Stromal cell of bone marrow (primary cell): ENCODE measurements around the gene ARHGEF40.

Experiments used
- DNase-seq: peaks from one replicate; pipeline ENCODE4 v3.0.0-alpha.2; 2012; ENCODE audit warnings: low read depth

ARHGEF40 gene

DNA sequence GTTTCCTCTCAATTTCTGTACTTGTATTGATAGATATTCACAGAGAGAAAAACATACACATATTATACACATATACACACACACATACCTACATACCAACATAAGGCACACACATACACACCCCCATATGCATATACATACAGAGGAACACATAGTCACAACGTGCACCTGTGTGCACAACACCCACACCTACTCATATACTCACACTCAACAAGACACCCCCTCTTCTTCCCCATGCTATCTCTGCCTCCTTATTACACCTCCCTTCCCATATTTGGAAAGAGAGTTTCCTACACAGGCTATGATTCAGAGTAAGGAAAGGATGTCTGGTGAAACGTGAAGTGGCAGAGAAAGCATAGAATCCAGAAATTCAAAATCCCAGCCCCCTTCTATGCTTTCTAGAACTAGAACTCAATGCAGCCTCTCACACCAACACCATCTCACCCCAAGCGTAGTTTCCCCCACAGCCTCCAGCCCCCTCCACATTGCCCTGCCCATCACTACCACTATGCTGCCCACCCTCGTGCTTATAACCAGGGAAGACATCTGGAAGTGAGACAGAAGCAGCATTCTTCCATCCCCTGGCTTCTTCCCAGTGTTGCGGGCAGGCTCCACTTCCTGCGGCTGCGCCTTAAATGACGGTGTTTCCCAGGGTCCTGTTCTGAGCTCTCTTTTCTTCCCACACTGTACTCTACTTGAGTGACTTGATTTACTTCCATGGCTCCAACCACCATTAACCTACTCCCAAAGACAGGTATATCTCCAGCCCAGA lies 10.1 kb upstream of the ARHGEF40 start:
- no peak for DNase-seq

DNA sequence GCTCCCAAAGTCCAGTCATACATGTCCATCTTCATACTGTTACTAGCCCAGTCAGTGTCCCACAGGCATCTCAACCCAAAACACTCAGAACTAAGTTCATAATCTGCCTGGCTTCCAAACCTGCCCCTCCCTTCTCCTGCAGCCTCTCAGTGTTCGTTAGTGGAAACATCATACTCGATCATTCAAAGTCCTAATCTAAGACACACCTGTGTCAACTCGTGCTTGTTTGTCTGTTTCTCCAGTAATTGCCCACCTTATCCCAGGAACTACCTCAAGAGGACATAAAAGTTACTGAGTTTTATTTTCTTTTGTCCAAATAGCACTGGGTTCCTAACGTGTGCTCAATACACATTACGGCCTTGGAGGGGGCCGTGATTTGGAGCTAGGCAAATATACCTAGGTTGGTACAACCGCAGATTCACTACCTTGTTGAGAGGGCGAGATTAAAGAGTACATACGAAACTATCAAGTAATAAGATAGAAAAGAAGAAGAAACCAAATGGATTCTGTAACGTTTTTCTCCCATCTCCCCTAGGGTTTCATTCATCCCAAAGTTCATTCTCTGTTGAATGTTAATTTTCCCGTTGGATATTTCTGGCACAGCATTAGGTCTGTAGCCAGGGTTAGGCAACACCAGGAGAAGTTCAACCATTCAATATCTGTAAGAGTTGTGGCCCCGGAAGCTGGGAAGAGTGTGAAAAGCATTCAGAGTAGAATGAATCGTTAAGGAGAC lies 9.3 kb upstream of the ARHGEF40 start:
- DNase-seq: no peak

DNA sequence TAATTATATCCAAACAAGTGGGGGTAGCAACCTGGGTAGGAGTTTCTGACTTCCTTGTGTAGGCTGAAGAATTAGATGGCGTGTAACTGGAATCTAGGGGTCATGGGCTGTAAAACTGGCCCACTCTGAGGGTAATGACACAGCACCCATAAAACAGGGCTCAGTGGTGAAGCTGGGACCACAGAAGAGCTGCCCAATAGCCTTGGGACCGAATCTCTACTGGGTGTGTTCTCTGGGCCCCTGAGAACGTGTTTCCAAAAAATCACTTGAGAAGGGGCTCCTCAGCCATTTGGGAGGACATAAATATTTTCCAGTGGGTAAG lies 8.8 kb upstream of the ARHGEF40 start:
- no peak for DNase-seq

DNA sequence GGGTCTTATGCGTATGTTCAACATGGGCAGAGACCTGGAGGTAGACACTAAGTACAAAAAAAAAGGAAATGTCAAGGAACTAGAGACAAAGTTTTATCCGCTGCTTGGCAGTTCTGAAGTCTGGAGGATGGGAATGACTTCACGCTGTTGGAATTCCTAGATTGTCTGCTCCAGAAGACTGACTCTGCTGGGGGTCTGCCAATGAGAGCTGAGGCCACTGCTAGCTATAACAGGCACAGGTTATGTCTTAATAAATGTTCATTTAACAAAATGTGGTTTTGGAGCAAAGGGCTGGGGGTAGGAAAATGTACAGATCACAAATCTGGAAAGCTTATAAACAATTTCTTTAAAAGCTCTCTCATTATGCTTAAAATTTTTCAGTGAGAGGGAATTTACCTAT lies 6.6 kb upstream of the ARHGEF40 start:
- DNase-seq: no peak

DNA sequence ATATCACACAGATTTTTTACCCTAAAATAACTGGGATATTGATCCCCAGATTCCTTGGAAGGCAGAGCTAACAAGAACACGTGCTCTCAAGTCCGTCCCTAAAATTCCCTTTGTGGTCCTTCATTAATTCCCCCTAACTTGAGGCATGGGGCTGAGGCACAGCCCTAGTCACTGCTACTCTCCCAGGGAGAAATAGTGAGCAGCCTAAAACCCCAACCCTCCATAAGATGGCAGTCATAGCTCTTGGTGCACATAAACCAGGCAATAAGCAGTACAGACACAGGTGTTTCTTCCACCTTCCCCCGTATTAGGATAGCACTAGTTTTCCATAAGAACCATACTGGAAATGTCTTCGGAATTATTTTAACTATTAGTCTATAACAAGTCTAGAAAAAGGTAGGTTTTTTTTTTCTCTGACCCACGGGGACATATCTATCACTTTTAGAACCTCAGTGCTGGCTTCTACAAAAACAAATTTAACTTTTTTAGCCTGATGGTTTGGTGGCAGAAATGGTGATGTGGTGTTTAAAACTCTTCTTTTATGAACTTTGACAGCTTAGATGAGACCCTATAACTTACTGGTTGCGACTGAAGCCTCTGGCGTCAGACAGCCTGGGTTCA lies 3.1 kb upstream of the ARHGEF40 start:
- DNase-seq: no peak

DNA sequence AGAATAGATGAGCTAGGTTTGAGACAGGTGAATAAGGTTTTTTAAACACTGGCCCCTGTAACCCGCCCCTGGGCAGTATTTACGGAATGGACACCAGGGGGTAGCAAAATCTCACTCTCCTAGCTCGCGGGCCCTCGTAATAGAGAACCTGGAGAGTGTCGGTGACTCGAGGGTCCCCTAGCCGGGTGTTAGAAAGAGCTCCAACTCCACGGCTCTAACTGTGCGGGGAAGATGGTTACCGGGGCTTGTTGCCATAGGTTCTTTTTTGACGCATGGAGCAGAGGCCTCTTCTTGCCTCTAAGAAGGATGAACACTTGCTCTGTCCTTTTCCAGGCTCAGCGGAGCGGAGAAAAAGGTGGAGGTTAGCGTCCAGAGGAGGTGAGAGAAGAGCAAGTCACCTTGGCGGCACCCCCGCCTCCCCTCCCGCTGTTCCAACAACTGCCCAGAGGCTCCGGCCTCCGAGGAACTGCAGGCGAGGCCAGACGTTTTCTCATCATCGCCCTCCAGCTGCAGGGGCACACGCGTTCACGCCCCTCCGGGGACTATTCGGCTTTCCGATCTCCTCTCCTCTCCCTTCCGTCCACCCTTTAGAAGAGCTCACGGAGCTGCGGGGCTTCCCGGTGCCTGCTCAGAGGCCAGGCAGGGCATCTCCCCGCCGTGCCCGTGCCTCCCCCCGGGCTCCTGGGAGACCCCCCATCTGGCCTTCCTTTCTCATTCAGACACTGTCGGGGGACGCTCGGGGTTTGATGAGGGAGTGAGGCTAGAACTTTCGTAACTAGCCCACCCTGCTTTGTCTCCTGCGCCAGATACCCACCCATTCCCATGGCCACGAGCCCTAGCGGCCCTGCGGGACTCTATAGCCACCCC lies 1.4 kb upstream of the ARHGEF40 start:
- no peak for DNase-seq

DNA sequence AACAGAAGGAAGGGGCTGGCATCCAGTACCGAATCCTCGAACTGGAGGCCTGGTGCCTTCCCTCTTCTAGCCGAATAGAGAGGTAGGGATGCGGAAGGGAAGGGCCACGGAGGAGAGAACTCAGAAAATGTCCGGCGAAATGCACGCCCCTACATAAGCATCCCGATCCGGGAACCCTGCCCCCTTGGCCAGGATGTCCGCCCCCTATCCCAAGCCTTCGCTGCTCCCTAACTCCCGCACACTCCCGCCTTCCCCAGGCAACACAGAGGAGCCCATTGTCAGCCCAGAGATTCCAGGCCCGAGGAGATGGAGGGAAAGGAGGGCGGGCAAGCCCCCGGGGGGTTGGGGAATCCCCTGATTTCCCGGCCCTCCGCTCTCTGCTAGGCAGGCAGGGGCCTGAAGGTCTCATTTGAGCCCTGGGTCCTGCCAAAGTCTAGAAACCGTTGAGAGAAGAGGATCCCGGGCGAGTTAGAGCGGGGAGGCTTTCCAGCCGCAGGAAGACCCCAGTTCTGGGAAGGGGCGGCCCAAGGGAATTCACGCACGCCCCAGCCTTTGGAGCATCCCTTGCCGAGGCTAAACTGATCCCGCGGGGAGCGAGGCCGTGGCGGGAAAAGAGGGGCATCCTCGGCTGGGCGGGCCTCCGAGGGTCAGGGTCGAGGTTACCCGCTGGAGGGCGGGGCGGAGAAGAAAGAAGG lies 569 bp upstream of the ARHGEF40 start:
- no peak for DNase-seq

DNA sequence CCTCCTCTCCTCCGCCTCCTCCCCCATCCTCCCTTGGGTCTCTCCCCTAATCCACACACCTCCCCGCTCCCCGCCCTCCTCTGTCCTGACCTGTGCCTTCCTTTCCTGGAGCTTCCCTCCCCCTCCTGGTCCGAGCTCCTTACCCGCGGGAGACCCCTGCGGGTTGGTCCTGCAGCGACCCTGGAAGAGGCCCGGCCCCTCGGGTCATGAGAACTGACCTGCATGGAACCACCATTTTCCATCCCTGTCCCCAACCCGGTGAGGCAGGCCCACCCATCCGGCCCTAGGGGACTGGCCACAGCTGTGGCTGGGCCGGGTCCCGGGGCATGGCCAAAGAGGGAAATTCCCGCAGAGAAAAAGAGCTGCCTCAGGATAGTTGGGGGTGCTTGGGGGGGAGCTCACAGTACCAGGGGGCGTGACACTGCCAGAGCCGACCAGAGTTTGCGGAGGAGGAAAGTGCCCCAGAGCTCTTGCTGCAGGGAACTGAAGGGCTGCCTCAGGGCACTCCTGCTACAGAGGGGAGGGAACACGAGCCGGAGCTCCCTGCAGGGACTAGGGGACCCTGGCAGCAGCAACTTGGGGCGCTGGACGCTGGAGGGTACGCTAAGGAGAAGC lies 613 bp downstream of the ARHGEF40 start:
- DNase-seq: no peak

DNA sequence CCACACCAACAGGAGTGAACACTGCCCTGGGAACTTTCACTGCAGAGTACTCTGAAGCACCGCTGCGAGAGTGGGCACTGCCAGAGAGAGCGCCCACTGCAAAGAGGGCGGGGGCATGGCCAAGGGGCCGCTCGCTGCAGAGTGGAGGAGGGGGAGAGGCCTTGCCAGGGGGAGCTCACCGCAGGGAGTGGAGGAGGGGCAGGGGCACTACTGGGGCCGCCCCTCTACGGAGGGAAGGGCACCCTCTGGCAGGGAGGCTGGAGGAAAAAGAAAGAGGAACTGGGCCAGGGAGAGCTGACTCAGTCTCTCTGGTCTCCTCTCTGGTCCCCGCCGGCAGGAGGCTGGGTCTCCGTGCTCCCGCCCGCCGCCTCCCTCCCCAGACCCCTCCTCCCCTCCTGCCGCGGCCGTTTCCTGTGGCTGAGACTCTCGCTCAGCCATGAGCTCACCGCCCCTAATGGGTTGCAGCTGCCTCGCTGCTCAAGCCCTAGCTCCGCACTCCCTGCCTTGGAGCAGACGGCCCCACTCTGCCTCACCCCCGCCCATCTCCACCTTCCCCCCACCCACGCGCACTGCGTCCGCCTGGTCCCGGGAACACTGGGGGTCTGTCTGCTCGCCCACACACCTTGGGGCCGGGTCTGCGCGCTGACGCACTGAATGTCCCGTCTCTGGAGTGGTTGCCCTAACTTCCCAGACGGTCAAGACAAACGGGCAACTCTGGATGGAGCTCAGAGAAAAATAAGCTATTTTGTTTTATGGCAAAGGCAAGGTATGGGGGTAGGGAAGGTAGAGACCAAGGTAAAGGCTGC lies 1.3 kb downstream of the ARHGEF40 start:
- peak; percentile 88 for DNase-seq

DNA sequence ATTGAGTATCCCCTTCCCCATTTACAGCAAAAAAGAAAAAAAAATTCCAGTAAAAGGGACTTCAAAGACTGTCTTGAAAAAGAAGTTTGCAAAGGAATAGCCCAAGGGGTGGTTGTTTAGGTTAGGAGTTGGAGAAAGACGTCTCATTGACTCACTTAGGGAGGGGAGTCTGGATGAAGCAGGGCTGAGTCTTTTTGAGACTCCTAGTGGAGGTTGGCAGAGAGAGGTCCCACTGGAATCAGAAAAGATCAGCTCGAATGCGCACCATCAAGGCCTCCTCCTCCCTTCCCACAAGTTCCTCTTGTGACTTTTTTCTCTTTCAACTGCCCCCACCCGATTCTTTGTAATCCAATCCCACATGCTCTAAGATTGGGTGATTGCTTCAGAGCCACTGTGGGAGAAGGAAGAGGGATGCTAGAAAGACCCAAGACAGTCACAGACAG lies 1.9 kb downstream of the ARHGEF40 start:
- peak; percentile 96 for DNase-seq

DNA sequence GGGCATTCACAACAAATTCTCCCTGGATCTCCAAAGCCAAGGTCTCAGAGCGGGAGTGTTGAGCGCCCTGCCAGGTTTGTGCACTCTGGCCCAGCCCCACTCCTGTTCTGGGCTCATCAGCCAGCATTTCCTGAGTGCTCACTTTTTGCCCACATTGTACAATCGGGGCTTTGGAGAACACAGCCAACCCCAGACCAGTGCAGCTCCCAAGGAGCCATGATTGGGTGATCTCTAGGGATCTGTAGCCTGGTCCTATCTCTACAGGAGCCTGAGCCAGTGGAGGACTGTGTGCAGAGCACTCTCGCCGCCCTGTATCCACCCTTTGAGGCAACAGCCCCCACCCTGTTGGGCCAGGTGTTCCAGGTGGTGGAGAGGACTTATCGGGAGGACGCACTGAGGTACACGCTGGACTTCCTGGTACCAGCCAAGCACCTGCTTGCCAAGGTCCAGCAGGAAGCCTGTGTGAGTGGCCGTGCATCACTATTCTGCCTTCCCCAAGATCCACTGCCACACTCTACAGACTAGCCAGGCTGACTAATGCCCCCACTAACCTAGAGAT lies 2.8 kb downstream of the ARHGEF40 start:
- no peak for DNase-seq

DNA sequence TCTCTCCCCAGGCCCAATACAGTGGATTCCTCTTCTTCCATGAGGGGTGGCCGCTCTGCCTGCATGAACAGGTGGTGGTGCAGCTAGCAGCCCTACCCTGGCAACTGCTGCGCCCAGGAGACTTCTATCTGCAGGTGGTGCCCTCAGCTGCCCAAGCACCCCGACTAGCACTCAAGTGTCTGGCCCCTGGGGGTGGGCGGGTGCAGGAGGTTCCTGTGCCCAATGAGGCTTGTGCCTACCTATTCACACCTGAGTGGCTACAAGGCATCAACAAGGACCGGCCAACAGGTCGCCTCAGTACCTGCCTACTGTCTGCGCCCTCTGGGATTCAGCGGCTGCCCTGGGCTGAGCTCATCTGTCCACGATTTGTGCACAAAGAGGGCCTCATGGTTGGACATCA lies 3.8 kb downstream of the ARHGEF40 start:
- DNase-seq: no peak

DNA sequence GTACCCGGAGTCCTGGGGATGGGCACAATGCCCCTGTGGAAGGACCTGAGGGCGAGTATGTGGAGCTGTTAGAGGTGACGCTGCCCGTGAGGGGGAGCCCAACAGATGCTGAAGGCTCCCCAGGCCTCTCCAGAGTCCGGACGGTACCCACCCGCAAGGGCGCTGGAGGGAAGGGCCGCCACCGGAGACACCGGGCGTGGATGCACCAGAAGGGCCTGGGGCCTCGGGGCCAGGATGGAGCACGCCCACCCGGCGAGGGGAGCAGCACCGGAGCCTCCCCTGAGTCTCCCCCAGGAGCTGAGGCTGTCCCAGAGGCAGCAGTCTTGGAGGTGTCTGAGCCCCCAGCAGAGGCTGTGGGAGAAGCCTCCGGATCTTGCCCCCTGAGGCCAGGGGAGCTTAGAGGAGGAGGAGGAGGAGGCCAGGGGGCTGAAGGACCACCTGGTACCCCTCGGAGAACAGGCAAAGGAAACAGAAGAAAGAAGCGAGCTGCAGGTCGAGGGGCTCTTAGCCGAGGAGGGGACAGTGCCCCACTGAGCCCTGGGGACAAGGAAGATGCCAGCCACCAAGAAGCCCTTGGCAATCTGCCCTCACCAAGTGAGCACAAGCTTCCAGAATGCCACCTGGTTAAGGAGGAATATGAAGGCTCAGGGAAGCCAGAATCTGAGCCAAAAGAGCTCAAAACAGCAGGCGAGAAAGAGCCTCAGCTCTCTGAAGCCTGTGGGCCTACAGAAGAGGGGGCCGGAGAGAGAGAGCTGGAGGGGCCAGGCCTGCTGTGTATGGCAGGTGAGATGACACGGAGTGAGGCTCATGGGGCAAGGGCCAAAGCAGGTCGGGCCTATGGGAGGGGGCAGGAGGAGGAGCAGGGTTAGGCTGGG lies 4.5 kb downstream of the ARHGEF40 start:
- no peak for DNase-seq

DNA sequence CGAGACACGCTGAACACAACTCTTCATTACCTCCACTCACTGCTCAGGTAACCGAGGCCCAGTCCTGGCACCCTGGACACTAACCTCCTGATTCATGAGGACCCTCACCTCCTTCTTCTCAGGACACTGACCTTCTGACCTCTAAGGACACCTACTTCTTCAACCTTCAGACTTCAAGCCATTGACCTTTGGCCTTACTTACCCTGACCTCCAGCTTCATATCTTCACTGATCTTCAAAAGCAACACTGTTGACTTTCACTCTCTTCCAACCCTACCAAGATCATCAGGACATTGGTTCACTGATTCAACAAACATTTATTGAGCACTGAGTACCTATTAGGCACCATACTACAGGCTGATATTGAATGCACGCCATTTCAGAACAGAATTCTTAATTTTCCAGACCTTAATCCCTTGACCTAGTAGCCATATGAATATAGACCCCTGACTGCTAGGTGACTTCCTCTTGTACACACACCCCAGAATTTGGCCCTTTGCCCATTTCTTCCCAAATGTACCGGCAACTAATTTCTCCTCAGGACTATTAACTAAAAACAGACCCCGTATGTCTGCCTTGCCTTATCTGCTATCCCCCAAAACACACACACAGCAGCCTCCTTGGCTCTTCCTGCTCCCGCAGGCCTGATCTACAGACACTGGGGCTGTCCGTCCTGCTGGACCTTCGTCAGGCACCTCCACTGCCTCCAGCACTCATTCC lies 5.8 kb downstream of the ARHGEF40 start:
- no peak for DNase-seq

DNA sequence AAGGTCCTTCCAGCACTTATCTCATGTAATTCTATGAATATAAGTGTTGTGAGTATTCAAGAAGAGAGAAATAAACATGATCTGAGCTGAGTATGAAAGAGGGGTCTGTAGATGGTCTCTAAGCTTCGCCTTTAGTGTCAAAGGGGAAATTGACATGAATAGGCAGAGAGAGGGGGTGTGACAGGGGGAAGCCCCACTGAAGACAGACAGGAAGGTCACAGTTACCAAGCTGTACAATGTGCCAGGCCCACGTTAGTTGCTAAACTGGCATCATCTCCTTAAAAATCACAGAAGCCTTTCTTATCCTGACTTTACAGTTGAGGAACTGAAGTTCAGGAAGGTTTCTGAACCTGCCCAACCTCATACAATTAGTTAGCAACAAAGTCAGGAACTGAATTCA lies 7.6 kb downstream of the ARHGEF40 start:
- no peak for DNase-seq

DNA sequence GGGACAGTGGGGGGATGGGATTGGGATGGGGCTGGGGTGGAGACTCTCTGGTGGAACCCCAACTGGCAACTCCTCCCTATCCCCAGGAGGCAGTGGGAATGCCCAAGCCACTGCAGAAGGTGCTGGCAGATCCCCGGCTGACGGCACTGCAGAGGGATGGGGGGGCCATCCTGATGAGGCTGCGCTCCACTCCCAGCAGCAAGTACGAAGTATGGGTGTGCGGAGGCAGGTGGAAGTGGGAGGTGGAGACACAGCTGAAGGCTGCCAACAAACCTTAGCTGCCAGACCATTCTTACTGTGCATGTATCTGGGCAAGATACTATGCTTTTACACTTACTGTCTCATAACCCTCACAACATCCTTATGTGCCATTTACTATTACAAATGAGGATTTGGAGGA lies 8.2 kb downstream of the ARHGEF40 start:
- no peak for DNase-seq

DNA sequence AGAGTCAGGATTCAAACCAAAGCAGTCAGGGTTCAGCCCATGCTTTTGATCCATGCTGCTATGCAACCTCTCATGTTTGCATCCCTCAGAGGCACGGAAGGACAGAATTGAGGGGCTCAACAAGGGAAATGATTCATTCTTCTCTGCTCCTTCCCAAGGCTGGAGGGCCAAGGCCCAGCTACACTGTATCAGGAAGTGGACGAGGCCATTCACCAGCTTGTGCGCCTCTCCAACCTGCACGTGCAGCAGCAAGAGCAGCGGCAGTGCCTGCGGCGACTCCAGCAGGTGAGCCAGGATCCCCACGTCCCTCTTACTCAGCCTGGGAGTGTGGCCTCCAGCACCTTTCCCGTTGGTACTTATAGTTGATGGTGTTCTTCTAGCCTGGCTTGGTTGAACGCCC lies 8.6 kb downstream of the ARHGEF40 start:
- DNase-seq: no peak

DNA sequence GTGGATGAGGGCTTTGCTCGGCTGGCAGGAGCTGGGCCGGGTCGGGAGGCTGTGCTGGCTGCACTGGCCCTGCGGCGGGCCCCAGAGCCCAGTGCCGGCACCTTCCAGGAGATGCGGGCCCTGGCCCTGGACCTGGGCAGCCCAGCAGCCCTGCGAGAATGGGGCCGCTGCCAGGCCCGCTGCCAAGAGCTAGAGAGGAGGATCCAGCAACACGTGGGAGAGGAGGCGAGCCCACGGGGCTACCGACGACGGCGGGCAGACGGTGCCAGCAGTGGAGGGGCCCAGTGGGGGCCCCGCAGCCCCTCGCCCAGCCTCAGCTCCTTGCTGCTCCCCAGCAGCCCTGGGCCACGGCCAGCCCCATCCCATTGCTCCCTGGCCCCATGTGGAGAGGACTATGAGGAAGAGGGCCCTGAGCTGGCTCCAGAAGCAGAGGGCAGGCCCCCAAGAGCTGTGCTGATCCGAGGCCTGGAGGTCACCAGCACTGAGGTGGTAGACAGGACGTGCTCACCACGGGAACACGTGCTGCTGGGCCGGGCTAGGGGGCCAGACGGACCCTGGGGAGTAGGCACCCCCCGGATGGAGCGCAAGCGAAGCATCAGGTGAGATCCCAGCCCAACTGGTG lies 11.5 kb downstream of the ARHGEF40 start:
- no peak for DNase-seq
